PFSK-1 (cell line): ENCODE results near the gene SEMA6A.

Experiments
- FOXP2 ChIP-seq: optimal IDR thresholded peaks from 2 replicates; pipeline ENCODE3; 2011; ENCODE audit warnings: borderline replicate concordance, control low read depth, inconsistent platforms; ENCODE audit not compliant: insufficient read depth; ENCODE audit errors: extremely low read length, extremely low read depth
- POLR2AphosphoS5 ChIP-seq: IDR thresholded peaks from 2 replicates; pipeline ENCODE4 v1.6.1; 2012; ENCODE audit warnings: low read depth, mild to moderate bottlenecking, control low read depth, low read length, moderate library complexity

DNA sequence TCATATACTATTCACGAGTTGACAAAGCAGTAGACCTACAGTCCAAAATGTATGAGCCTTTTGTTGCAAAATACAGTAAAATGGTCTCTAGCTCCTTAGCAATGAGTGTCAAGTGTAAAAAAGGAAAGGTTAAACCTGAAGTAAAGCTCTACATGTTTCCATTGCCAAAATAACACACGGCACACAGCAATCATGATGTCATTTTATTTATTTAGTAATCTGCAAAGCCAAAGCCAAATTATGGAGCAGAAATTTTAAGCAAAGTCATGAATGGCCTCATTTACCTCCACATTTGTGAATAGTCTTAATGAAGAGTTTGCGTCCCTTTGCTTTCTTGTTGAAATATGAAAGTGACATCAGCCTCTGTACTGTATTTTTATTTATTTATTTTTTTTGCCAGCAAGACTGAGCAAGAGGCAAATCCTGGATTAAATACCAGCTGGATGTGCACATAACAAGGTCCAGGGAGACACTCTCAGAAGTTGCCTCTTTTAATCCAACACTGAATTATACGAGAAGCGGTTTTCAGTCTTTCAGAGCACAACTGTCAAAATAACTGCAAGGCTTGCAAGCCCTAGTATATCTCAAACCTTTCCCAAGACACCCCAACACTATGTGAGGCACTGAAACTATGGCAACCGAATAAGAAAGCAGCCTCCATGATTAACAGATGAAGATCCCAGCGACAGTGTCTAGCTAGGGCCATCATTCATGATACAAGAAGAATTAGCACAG lies 9.7 kb downstream of the SEMA6A start:
- TF ChIP-seq POLR2AphosphoS5 (no peak), FOXP2 (no peak)
